ENCODE measurements around the gene CHEK1.

CHEK1 gene

DNA sequence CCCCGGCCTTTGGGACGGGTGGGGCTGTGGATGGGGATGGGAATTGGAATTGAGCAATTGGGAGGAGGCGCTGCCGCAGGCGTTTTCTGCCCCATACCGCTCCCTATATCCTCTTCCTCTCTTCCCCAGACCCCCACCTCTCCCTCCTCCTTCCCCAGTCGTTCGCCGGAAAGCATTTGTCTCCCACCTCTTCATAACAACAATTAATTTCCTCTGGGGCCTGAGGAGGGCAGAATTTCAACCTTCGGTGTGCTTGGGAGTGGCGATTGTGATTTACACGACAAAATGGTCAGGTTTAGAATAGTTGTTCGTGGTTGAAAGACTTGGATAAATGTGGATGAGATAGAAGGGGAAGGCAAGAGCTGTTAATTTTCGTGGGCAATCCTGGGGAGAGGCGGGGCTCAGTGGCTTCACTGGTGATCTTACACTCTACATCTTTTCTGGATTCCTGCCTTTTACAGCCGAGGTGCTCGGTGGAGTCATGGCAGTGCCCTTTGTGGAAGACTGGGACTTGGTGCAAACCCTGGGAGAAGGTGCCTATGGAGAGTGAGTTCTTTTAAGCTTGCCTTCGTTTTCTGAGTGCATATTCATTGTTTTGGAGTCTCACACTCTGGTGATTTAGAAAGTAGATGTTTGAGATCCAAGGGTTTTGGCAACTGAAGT is 1.5 kb downstream of the CHEK1 start:
- no peak for DNase-seq

DNA sequence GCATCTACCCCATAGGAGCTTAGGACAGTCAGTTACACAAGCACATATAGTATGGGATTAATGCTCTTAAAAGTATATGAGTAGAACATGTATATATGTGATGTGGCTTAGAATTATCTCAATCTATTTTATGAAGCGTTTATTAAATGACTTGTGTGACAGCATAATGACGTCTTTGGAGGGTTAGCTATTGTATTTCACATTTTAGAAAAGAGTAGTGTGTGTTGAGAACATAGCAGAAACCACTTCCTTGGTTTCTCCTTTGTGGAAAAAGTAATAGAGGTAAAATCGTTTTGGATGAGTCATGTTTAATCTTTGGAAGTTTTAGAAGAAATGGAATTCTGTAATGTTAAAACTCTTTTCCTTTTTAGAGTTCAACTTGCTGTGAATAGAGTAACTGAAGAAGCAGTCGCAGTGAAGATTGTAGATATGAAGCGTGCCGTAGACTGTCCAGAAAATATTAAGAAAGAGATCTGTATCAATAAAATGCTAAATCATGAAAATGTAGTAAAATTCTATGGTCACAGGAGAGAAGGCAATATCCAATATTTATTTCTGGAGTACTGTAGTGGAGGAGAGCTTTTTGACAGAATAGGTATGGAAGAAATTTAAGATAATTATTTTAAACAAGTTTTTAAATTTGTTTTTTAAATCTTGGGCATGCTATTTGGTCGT is 2.4 kb downstream of the CHEK1 start:
- DNase-seq = no peak

DNA sequence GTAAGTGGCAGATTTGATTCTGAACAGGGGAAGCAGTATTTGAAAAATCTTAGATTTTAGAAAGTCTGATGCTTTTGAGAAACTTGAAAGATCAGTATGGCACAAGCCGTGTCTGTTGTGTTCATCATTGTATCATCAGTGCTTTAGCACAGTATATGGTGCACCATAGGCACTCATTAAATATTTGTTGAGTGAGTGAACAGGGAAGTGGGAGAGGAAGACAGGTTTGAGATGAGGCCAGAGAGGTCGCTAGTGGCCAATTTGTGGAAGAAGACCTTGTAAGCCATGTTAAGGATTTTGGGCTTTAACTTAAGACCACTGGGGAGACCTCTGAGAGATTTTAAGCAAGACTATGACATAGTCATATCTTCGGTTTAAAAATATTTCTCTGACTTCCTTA is 12.9 kb downstream of the CHEK1 start:
- peak; percentile 56 for DNase-seq

DNA sequence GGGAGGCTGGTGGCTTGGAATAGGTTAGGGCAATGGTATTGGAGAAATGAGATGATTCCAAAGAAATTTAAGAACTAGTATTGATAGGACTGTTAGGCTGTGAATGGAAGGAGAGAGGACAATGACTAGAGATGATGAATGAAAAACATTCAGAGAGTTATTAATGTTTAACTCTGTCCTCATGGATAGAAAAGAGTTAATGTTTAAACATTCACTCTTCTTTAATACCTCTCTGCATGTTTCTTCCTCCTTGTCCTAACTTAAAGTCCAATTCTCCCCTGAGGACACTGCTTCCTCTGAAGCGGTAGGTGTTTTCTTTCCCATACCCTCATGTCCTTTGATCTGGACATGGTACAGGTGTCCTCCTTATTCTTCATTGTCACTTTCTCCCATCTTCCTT is 13.4 kb downstream of the CHEK1 start:
- DNase-seq = no peak

DNA sequence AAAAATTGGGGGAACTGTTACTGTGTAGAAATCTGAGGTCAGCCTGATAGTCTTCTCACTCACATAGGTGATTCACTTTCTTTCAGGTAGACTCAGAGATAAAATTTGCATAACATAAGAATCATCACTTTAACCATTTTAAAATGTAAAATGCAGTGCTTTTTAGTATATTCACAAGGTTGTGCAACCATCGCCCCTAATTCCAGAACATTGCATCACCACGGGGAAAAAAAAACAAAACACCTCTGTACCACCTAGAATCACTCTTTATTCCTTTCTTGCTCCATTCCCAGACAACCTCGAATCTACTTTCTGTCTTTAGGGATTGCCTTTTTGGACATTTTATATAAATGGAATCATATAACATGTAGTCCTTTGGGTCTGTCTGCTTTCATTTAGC is 20.9 kb downstream of the CHEK1 start:
- DNase-seq = no peak

DNA sequence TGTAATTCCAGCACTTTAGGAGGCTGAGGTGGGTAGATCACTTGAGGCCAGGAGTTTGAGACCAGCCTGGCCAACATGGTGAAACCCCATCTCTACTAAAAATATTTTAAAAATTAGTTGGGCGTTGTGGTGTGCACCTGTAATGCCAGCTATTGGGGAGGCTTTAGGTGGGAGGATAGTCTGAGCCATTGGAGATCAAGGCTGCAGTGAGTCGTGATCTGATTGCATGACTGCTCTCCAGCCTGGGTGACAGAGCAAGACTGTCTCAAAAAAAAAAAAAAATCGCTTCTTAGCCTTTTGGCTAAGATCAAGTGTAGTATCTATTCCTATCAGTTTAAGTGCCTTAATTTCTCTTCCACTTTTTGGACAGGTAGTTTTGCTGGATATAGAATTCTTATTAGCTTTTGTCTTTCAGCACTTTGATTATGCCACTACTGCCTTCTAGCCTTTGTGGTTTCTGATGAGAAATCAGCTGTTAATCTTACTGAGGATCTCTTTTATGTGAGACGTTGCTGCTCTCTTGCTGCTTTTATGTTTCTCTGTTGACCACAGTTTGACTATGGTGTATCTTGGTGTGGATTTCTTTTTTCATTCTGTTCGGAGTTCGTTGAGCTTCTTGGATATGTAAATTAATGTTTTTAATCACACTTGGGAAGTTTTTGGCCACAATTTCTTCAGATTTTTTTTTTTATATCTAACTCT is 24.7 kb downstream of the CHEK1 start:
- DNase-seq = no peak

DNA sequence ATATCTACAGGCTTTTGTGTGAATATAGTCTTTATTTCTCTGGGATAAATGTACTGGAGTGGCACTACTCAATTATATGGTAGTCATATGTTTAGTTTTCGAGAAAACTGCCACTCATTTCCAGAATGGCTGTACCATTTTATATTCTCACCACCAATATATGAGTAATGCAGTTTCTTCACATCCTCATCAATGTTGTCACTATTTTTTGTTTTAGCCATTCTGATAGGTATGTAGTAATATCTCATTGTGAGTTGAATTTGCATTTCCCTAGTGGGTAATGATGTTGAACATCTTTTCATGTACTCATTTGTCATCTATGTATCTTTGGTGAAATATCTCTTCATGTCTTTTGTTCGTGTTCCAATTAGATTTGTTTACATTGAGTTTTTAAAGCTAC is 37.7 kb downstream of the CHEK1 start:
- DNase-seq = no peak

DNA sequence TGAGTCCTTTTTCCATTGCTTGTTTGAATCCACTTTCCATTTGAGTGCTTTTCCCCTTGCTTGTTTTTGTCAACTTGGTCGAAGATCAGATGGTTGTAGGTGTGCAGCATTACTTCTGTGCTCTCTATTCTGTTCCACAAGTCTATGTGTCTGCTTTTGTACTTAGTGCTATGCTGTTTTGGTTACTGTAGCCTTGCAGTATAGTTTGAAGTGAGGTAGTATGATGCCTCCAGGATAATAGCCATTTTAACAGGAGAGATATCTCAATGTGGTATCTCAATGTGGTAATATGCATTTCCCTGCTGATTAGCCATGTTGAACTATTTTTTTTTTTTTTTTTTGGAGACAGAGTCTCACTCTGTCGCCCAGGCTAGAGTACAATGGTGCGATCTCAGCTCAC is 38.9 kb downstream of the CHEK1 start:
- DNase-seq = no peak

DNA sequence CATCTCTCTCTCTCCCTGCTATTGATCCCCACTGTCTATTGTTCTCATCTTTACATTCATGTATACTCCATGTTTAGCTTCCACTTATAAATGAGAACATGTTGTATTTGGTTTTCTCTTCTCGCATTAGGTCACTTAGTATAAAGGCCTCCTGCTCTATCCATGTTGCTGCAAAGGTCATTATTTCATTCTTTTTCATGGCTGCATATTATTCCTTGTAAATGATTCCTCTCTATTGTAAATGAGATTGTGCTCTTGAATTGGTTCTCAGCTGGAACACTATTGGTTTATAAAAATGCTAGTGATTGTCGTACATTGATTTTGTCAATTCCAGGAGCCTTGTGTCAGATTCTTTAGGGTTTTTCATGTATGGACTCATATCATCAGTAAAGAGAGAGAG is 42.2 kb downstream of the CHEK1 start:
- DNase-seq = no peak

DNA sequence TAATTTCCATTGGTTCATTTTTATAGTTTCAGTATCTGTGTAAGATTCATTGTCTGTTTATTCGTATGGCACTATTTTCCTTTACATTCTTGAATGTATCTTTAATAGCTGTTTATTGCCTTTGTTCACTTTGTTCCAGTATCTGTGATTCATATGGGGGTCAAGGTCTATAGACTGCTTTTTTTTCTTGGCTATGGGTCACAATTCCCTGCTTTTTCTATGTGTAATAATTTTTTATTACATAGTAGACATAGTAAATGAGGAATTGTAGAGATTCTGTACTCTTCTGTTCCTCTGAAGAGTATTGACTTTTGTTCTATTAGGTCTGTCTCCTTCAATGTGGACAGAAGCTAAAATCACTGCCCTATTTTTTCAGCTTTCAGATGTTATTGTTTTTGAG is 45.2 kb downstream of the CHEK1 start:
- DNase-seq = no peak

DNA sequence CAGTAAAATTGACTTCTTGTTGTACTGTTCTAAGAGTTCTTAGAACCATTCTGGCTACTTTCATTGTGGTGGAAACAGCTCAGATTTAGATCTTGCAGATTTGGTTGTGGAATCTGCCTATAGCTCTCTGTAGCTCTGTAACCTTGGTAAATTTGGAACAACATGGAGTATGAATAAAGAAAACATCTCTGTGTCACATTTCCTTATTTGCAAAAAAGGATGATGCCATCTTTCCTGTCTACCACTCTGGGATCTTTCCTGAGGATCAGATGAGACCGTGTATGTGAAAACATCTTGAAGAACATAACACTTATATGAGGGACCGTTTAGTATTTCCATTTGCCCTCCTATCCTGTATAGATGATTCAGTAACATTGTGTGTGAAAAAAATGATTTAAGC is 46.6 kb downstream of the CHEK1 start:
- no peak for DNase-seq

DNA sequence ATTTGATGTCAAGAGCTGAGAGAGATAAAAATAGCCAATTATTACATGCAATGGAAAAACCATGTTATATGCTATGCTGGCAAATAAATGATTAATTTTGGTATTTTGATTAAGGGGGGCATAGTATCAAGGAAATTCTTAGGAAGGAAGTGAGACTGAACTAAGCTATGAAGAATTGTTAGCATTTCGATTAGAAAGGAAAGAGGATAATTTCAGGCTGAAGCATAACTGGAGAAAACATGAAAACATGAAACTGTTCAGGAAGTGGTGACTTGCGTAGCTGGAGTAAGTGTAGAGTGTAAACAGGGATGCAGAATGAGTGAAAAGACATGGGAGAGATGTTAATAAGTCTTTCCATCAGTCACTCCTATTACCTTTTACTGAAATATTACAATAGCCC is 49.2 kb downstream of the CHEK1 start:
- DNase-seq = no peak

DNA sequence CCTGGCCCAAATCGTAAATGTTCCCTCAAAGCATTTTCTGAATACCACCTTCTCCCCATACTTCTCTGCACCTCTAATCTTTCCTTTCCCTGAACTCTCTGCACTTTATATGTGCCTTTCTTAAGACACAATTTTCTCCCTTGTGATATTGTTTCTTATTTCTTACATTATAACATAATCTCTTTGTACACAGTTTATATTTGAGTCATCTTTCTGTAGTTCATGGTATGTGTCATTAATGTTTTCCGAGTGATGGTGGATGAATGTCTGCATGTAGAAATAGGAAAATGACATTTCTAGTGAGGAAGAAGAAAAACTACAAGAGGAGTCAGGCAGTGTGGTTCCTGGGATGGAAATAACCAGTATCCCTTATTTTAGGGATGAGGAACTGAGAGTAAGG is 50.2 kb downstream of the CHEK1 start:
- no peak for DNase-seq

DNA sequence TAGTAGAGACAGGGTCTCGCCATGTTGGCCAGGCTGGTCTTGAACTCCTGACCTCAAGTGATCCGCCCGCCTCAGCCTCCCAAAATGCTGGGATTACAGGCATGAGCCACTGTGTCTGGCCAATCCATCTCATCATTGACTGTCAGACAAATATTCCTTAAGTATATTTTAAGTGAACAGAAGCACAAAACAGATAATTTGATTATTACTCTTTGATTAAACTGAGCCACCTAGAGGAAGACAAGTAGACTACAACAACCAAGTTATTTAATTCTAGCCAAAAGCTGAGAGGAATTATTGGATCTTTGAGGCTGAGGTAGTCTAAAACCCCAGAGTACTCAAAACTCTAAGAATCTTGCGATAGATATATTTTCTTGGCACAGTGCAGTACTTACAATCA is 54.4 kb downstream of the CHEK1 start:
- no peak for DNase-seq

DNA sequence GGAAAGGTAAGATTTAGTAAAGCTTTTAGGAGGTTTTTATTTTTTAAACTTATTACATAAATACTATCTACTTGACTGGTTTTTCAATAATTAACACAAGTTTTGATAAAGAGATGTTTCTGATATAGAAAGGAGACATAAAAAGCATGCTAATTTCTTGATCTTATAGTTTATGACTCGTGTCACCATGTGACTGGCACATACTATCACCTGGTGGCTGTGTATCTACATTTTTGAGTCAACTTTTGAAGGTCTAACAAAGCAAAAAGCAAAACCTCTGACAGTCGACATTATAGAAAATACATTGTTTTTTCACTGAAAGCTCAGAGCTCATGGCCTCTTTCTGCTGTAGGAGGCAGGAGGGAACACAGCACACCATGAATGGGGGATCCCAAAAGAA is 54.9 kb downstream of the CHEK1 start:
- no peak for DNase-seq

DNA sequence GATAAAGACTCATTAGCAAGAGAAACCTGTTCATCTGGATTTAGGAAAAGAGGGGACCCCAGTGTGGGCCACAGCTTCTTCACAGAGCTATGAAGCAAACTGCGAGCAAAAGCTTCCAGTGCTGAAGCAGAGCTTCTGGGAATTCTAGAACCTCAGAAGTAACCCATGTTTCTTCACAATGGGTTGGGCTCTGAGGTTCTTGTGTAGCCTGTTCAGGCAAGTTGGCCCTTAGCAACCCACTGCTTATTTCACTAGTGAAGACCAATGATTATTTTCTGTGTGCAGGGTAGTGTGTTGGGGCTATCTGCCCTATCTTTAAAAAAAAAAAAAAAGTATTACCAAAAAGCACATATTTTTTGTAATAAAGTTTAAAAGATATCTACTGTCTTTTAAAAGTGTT is 55.8 kb downstream of the CHEK1 start, which contains the start of gene ACRV1:
ACRV1 (minus strand) TSS at position 101 of the 400 bp plus-strand sequence; CDS start at position 34, 67 bp downstream.
- no peak for DNase-seq

DNA sequence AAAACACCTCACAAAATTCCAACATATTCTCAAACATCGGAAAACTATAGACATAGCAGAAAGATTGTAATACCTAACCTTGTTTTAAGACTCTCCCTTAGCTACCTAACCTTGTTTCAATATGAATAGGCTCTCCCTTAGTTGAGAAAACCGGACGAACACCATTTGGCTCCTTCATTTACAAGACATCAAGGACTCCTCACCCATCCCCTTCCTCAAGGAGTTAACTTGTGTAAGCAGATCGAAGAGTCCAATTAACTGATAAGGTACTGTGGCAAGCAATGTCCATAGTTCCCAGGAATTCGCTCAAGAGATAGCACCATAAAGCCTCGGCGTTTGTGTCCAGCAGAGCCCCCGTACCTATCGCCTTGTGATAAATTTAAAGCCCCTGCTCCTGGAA is 60.3 kb downstream of the CHEK1 start:
- no peak for DNase-seq

DNA sequence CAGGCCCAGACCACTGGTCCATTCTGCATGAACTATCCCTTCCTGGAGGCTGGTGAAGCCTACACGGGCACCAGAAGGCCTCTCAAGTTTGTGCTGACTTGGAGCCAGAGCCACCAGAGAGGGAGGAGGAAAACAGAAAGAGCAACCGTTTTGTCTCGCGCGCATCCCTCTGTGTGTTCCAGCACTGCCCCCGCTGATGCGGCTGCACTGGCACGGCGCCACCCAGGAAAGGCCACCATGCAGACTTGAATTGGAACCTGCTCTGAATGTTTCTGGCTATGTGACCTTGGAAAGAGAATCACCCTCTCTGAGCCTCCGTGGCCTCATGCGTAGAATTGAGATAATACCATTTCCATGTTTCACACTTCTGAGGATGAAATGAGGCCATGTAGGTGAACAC is 63.1 kb downstream of the CHEK1 start:
- DNase-seq = no peak

DNA sequence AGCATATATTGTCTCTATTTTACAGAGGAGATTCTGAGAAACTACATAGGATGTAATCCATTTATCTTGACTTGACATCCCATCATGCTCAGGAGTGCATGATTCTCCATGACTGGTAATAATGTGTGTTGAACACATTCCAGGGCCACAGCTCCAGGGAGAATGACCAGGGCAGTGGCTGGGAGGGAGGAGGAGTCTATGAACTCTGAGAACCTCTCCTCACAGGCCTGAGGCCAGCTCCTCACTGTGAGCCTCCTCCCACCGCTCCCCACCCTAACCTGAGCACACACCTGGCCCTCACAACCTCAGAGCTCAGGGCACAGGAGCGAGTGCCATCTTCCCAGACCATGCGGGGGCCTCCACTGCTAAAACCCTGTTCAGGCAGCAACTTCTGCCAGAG is 63.7 kb downstream of the CHEK1 start:
- no peak for DNase-seq

DNA sequence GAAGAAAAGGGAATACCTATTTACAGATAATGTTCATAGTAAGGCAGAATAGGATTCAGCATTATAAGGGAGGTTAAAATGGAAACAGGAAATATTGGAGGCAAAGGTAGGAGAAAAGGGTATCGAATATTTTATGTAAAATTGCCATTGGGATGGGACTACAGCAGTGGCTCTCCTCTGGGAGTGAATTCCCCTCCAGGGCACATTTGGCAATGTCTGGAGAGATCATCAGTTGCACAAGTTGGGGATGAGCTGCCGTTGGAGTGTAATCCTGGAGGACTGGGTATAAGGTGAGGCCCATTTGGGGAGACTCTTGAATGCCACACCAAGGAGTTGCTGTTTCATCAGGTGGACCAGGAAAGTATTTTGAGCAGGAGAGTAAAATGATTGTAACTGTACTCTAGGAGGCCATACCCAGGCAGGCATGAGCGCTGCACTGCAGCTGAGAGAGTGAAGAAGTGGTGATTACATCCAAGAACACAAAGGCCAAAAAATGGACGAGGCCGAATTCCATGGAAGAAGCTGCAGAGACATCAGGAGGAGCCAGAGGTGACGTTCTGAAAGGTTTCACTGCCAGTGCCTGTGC is 64.4 kb downstream of the CHEK1 start:
- no peak for DNase-seq

DNA sequence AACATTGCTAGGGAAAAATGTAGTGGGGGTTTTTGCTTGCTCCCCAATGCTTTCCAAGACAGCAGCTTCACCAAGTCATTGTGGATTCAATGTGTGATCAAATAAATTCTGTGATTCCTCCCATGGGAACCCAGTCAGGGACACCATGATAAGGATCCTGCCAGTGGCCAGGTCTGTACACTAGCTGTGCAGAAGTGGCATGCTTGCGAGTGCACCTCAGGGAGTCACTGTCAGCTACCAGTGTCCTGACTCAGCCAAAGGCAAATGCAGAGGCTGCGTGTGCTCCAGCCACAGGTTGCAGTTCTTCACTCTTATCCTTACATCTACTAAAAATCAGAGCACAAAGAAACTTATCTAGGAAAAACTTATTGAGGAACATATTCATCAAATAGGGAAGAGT is 65.0 kb downstream of the CHEK1 start:
- no peak for DNase-seq

DNA sequence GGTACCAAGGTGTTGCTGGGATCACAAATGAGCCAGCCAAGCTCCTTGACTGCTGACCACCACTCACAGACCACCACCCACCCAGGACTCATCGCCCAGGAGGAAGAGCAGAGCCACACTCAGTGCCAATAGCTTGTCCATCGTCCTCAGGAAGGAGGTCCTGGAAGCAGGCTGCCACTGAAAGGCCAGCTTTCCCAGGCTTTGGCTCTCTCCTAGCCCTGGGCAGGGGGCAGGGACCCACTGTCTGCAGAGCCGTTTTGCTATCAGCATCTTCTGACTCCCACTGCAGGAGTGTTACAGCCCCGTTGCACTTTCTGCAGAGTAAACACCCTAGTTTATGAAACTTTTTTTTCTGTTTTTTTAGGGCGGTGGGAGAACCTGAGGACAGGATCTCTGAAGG is 67.9 kb downstream of the CHEK1 start:
- DNase-seq = no peak

DNA sequence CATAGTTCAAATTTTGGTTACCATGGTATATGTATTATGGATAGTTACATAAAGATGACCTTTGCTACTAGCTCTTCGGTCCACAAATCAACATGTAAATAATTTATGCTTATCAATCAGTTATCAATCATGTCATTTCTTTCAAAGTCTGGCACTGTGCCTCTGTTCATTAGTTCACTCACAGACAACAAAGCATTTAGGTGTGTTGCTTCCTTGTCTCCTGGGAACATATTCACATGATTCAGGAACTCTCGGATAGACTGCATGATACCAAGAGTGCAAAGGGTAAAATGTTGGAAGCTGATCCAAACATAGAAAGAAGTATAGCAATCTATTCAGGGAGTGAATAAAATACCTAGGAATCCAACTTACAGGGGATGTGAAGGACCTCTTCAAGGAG is 70.0 kb downstream of the CHEK1 start:
- DNase-seq = no peak

DNA sequence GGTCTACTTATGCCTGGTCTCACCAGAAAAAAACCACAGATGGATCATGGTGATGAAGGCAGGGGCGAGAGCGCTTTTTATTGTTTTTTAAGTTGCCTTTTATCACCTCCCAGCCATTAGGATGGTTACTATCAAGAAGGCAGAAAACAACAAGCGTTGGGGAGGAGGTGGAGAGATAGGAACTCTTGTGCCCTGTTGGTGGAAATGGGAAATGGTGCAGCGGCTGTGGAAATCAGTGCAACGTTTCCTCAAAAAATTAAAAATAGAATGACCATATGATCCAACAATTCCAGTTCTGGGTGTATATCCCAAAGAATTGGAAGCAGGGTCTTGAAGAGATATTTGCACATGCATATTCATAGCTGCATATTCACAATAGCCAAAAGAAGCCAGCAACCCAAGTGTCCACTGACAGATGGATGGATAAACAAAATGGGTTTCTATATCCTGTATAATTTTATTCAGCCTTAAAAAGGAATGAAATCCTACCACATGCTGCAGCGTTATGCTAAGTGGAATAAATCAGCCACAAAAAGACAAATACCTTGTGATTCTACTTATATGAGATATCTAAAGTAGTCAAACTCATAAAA is 76.2 kb downstream of the CHEK1 start:
- no peak for DNase-seq

Measured in MV-4-11 (cell line).